ENCODE measurements around the gene ZBTB49.

ZBTB49 gene

GRCh38 chr4:4281787-4282186, 8.3 kb upstream of the ZBTB49 start:
- DNase-seq, result no peak

- no peak for DNase-seq
These were observed 5.0 kb upstream of the ZBTB49 start for GRCh38 chr4:4284827-4285618.

GRCh38 chr4:4288098-4288497, 2.0 kb upstream of the ZBTB49 start:
- DNase-seq, result no peak

- no peak for DNase-seq
These were observed 996 bp upstream of the ZBTB49 start for GRCh38 chr4:4289055-4289454.

GRCh38 chr4:4289597-4289940, 482 bp upstream of the ZBTB49 start:
- no peak for DNase-seq

GRCh38 chr4:4293279-4293678, 3.2 kb downstream of the ZBTB49 start:
- no peak for DNase-seq

GRCh38 chr4:4296283-4296846, 6.3 kb downstream of the ZBTB49 start:
- no peak for DNase-seq

- no peak for DNase-seq
These were observed 9.0 kb downstream of the ZBTB49 start for GRCh38 chr4:4299006-4299405.

GRCh38 chr4:4302001-4302400, 11.9 kb downstream of the ZBTB49 start:
- no peak for DNase-seq

GRCh38 chr4:4302416-4302815, 12.4 kb downstream of the ZBTB49 start:
- no peak for DNase-seq

- DNase-seq, result no peak
These were observed 16.9 kb downstream of the ZBTB49 start for GRCh38 chr4:4306920-4307319.

- no peak for DNase-seq
These were observed 18.9 kb downstream of the ZBTB49 start for GRCh38 chr4:4308800-4309441.

GRCh38 chr4:4311193-4311592, 21.1 kb downstream of the ZBTB49 start:
- DNase-seq, result no peak

GRCh38 chr4:4315461-4316149, 25.6 kb downstream of the ZBTB49 start:
- DNase-seq, result no peak

- DNase-seq, result no peak
These were observed 26.1 kb downstream of the ZBTB49 start for GRCh38 chr4:4316150-4316495.

- no peak for DNase-seq
These were observed 27.6 kb downstream of the ZBTB49 start for GRCh38 chr4:4317496-4318232.

- DNase-seq, result no peak
These were observed 30.5 kb downstream of the ZBTB49 start for GRCh38 chr4:4320528-4320927.

GRCh38 chr4:4320951-4321714, 31.1 kb downstream of the ZBTB49 start:
- DNase-seq, result no peak

- DNase-seq, result no peak
These were observed 32.1 kb downstream of the ZBTB49 start for GRCh38 chr4:4321951-4322688.

GRCh38 chr4:4323705-4324534, 33.9 kb downstream of the ZBTB49 start:
- DNase-seq, result no peak

- DNase-seq, result no peak
These were observed 35.3 kb downstream of the ZBTB49 start for GRCh38 chr4:4325321-4325720.
